Brain microvascular endothelial cell (primary cell): ENCODE data around the gene RNASEH1.

ENCODE experiments used
- DNase-seq: peaks from one replicate; pipeline ENCODE4 v3.0.0-alpha.2; 2020
- H3K27ac ChIP-seq: fragments of 250-450 bp; sonication (Bioruptor Pico); 2 replicates; pipeline ENCODE4 v1.5.1; 2020; ENCODE audit warnings: mild to moderate bottlenecking, moderate library complexity
- H3K27me3 ChIP-seq: fragments of 250-450 bp; sonication (Bioruptor Pico); replicated peaks from 2 replicates; pipeline ENCODE4 v1.5.1; 2020; ENCODE audit warnings: mild to moderate bottlenecking
- H3K36me3 ChIP-seq: fragments of 250-450 bp; sonication (Bioruptor Pico); replicated peaks from 2 replicates; pipeline ENCODE4 v1.5.1; 2020; ENCODE audit warnings: mild to moderate bottlenecking
- H3K4me3 ChIP-seq: 2 replicates; pipeline ENCODE4 v1.5.1; 2011; ENCODE audit warnings: low read depth, mild to moderate bottlenecking, control low read depth, low read length, moderate library complexity
- CTCF ChIP-seq: IDR thresholded peaks from 2 replicates; pipeline ENCODE4 v1.5.1; 2011; ENCODE audit warnings: low read depth, mild to moderate bottlenecking, moderate library complexity, low read length, control low read depth, inconsistent platforms; ENCODE audit errors: missing control alignments
- in situ Hi-C: cut with HindIII; loops from 2 replicates; pipeline ENCODE4 v1.10.0; 2017; ENCODE audit warnings: low sequenced_read_pairs, low pct_ligation_motif_present

The RNASEH1 gene

GRCh38 chr2:3558205-3559014, at the start of gene RNASEH1:
Gene RNASEH1, minus strand, starts transcription at chr2:3558333. Its CDS starts 73 bp downstream, at chr2:3558260.
- peak; percentile 97 for DNase-seq
- Histone ChIP-seq H3K27me3 (no peaks in the 10 kb centered on the region), H3K4me3 (peak within 1 kb of the TSS; percentile 83), H3K27ac (peak within 1 kb of the TSS; percentile 93), H3K36me3 (peaks cover 21% of the 10 kb centered on the region)
- TF ChIP-seq CTCF: no peak
- in situ Hi-C loops: no loop called here

GRCh38 chr2:3606370-3607201, 48.5 kb upstream of the RNASEH1 start:
- Histone ChIP-seq H3K36me3 (no peaks in the 10 kb centered on the region), H3K4me3 (no peak overlapping the region), H3K27me3 (no peaks in the 10 kb centered on the region), H3K27ac (no peak overlapping the region)
- in situ Hi-C loops: no loop called here
- no peak for DNase-seq
- no peak for TF ChIP-seq CTCF

GRCh38 chr2:3606028-3606369, 47.9 kb upstream of the RNASEH1 start:
- in situ Hi-C loops: no loop called here

GRCh38 chr2:3604991-3605961, 47.1 kb upstream of the RNASEH1 start:
- in situ Hi-C loops: no loop called here
- no peak overlapping the region for H3K27ac ChIP-seq
- no peaks in the 10 kb centered on the region for H3K27me3 ChIP-seq
- H3K4me3 ChIP-seq: no peak overlapping the region
- no peaks in the 10 kb centered on the region for H3K36me3 ChIP-seq
- no peak for TF ChIP-seq CTCF
- no peak for DNase-seq

More at GRCh38 chr2:3606028-3606369, 47.9 kb upstream of the RNASEH1 start:
- Histone ChIP-seq H3K27ac (no peak overlapping the region), H3K4me3 (no peak overlapping the region), H3K27me3 (no peaks in the 10 kb centered on the region), H3K36me3 (no peaks in the 10 kb centered on the region)
- DNase-seq: no peak
- no peak for TF ChIP-seq CTCF

GRCh38 chr2:3604207-3604877, 46.2 kb upstream of the RNASEH1 start:
- in situ Hi-C loops: no loop called here
- no peaks in the 10 kb centered on the region for H3K36me3 ChIP-seq
- no peak overlapping the region for H3K4me3 ChIP-seq
- no peak for TF ChIP-seq CTCF
- H3K27ac ChIP-seq: no peak overlapping the region
- H3K27me3 ChIP-seq: no peaks in the 10 kb centered on the region
- no peak for DNase-seq
